ENCODE results near the gene OLIG1.

OLIG1 gene

GRCh38 chr21:33047231-33047630 lies 22.7 kb upstream of the OLIG1 start:
- H3K4me1 ChIP-seq (ENCODE audit: insufficient read depth, low read length, poor library complexity, severe bottlenecking) = peaks cover 15% of the 10 kb centered on the region
- no peak overlapping the region for H3K9ac ChIP-seq (ENCODE audit: low read depth, low read length, poor library complexity, severe bottlenecking)
- no peak overlapping the region for H3K4me3 ChIP-seq (ENCODE audit: low read length, poor library complexity, severe bottlenecking)
- no peak for TF ChIP-seq EZH2phosphoT487 (IDR thresholded peaks at IDR 0.05; ENCODE audit: borderline replicate concordance)
- TF ChIP-seq CTCF (conservative IDR thresholded peaks at IDR 0.05; ENCODE audit: low read length) = no peak
- H2AFZ ChIP-seq (ENCODE audit: low read length) = no peak overlapping the region
- no peaks in the 10 kb centered on the region for H3F3A ChIP-seq (ENCODE audit: low read depth)
- H3K9me2 ChIP-seq (replicated peaks; ENCODE audit: low read depth, low read length) = no peaks in the 10 kb centered on the region
- H3K9me3 ChIP-seq (ENCODE audit: insufficient read depth, low read depth, low read length) = no peaks in the 10 kb centered on the region
- no peaks in the 10 kb centered on the region for H3K79me2 ChIP-seq (ENCODE audit: insufficient read depth, low read length)
- H3K27me3 ChIP-seq (ENCODE audit: insufficient read depth, low read length, poor library complexity, severe bottlenecking) = no peaks in the 10 kb centered on the region
- no peaks in the 10 kb centered on the region for H3K36me3 ChIP-seq (ENCODE audit: insufficient read depth, low read length)
- no peak overlapping the region for H3K4me2 ChIP-seq (ENCODE audit: low read depth, low read length, poor library complexity, severe bottlenecking)
- no peaks in the 10 kb centered on the region for H4K20me1 ChIP-seq (ENCODE audit: insufficient read depth, low read length, poor library complexity, severe bottlenecking)

GRCh38 chr21:33051925-33052324 lies 18.0 kb upstream of the OLIG1 start:
- Histone ChIP-seq H3K4me2 (ENCODE audit: low read depth, low read length, poor library complexity, severe bottlenecking) (no peak overlapping the region), H3K4me1 (ENCODE audit: insufficient read depth, low read length, poor library complexity, severe bottlenecking) (peaks cover 16% of the 10 kb centered on the region), H3K9me2 (replicated peaks; ENCODE audit: low read depth, low read length) (no peaks in the 10 kb centered on the region), H3K36me3 (ENCODE audit: insufficient read depth, low read length) (no peaks in the 10 kb centered on the region), H3K79me2 (ENCODE audit: insufficient read depth, low read length) (no peaks in the 10 kb centered on the region), H3K9ac (ENCODE audit: low read depth, low read length, poor library complexity, severe bottlenecking) (no peak overlapping the region), H2AFZ (ENCODE audit: low read length) (no peak overlapping the region), H3K4me3 (ENCODE audit: low read length, poor library complexity, severe bottlenecking) (no peak overlapping the region), H4K20me1 (ENCODE audit: insufficient read depth, low read length, poor library complexity, severe bottlenecking) (no peaks in the 10 kb centered on the region), H3K27me3 (ENCODE audit: insufficient read depth, low read length, poor library complexity, severe bottlenecking) (no peaks in the 10 kb centered on the region), H3F3A (ENCODE audit: low read depth) (no peaks in the 10 kb centered on the region), H3K9me3 (ENCODE audit: insufficient read depth, low read depth, low read length) (no peaks in the 10 kb centered on the region)
- TF ChIP-seq EZH2phosphoT487 (IDR thresholded peaks at IDR 0.05; ENCODE audit: borderline replicate concordance) = no peak
- no peak for TF ChIP-seq CTCF (conservative IDR thresholded peaks at IDR 0.05; ENCODE audit: low read length)

GRCh38 chr21:33053951-33054350 lies 16.0 kb upstream of the OLIG1 start:
- TF ChIP-seq EZH2phosphoT487 (IDR thresholded peaks at IDR 0.05; ENCODE audit: borderline replicate concordance) (no peak), CTCF (conservative IDR thresholded peaks at IDR 0.05; ENCODE audit: low read length) (no peak)
- Histone ChIP-seq H3K79me2 (ENCODE audit: insufficient read depth, low read length) (no peaks in the 10 kb centered on the region), H3K9me2 (replicated peaks; ENCODE audit: low read depth, low read length) (no peaks in the 10 kb centered on the region), H3K27me3 (ENCODE audit: insufficient read depth, low read length, poor library complexity, severe bottlenecking) (no peaks in the 10 kb centered on the region), H3K4me2 (ENCODE audit: low read depth, low read length, poor library complexity, severe bottlenecking) (no peak overlapping the region), H3K9ac (ENCODE audit: low read depth, low read length, poor library complexity, severe bottlenecking) (no peak overlapping the region), H4K20me1 (ENCODE audit: insufficient read depth, low read length, poor library complexity, severe bottlenecking) (no peaks in the 10 kb centered on the region), H3K9me3 (ENCODE audit: insufficient read depth, low read depth, low read length) (no peaks in the 10 kb centered on the region), H3K4me3 (ENCODE audit: low read length, poor library complexity, severe bottlenecking) (no peak overlapping the region), H3K36me3 (ENCODE audit: insufficient read depth, low read length) (no peaks in the 10 kb centered on the region), H3F3A (ENCODE audit: low read depth) (peaks cover 5% of the 10 kb centered on the region), H3K4me1 (ENCODE audit: insufficient read depth, low read length, poor library complexity, severe bottlenecking) (peaks cover 37% of the 10 kb centered on the region), H2AFZ (ENCODE audit: low read length) (no peak overlapping the region)

All from Loucy (cell line).